AG04449 (cell line): ENCODE results near the gene ZBP1.

Source experiments
- CTCF ChIA-PET: fragments of 350-600 bp; formaldehyde crosslinking; extraction: SDS; loops from one replicate; lab custom pipeline; 2021; ENCODE audit warnings: antibody characterized with exemption; lab: Yijun Ruan, JAX
- POLR2A ChIA-PET: fragments of 400-600, 350-600 bp; formaldehyde crosslinking; extraction: SDS; loops from one replicate; lab custom pipeline; 2020; ENCODE audit warnings: antibody characterized with exemption, inconsistent platforms; lab: Yijun Ruan, JAX
- DNase-seq: peaks from one replicate; pipeline ENCODE4 v3.0.0-alpha.2; 2010; ENCODE audit warnings: low read depth, low spot score
- H3K4me3 ChIP-seq: 2 replicates; pipeline ENCODE4 v1.5.1; 2011; ENCODE audit warnings: low read depth, mild to moderate bottlenecking, control low read depth, low read length
- CTCF ChIP-seq: IDR thresholded peaks from one replicate; pipeline ENCODE4 v1.5.1; 2011; ENCODE audit warnings: mild to moderate bottlenecking, moderate library complexity, low read length, control low read depth, inconsistent platforms; ENCODE audit not compliant: insufficient read depth; ENCODE audit errors: missing control alignments

The ZBP1 gene

GRCh38 chr20:57561356-57562279 lies 58.6 kb downstream of the ZBP1 start:
- TF ChIP-seq CTCF: no peak
- DNase-seq: no peak
- no peak overlapping the region for H3K4me3 ChIP-seq
- ChIA-PET POLR2A (no interaction called here), CTCF (interaction anchor here (0.7 to 1.0 kb wide), 3 partner anchors 11 to 66 kb away, joined by 3 to 4 read pairs (median 3); no protein-coding TSS in a partner anchor)

- DNase-seq: no peak
- ChIA-PET POLR2A (no interaction called here), CTCF (interaction anchor here (0.9 kb wide), 1 partner anchor 44 kb away, joined by 4 read pairs; no protein-coding TSS in a partner anchor)
Measured at GRCh38 chr20:57560554-57561355, 59.5 kb downstream of the ZBP1 start, which contains the start of gene PCK1. Gene PCK1, plus strand, starts transcription at chr20:57561110. Its CDS starts 302 bp downstream, at chr20:57561412.

GRCh38 chr20:57559658-57560553 lies 60.3 kb downstream of the ZBP1 start:
- H3K4me3 ChIP-seq: no peak overlapping the region
- ChIA-PET POLR2A (no interaction called here), CTCF (no interaction called here)
- no peak for DNase-seq
- no peak for TF ChIP-seq CTCF

More at GRCh38 chr20:57560554-57561355, 59.5 kb downstream of the ZBP1 start, which contains the start of gene PCK1:
- H3K4me3 ChIP-seq: no peak within 1 kb of the TSS
- no peak for TF ChIP-seq CTCF

- TF ChIP-seq CTCF: no peak
- no peak overlapping the region for H3K4me3 ChIP-seq
- ChIA-PET POLR2A (no interaction called here), CTCF (no interaction called here)
- no peak for DNase-seq
Measured at GRCh38 chr20:57559289-57559634, 61.0 kb downstream of the ZBP1 start.

- H3K4me3 ChIP-seq: no peak overlapping the region
- no peak for TF ChIP-seq CTCF
- no peak for DNase-seq
- POLR2A ChIA-PET: no interaction called here
- CTCF ChIA-PET: no interaction called here
Measured at GRCh38 chr20:57558614-57559288, 61.5 kb downstream of the ZBP1 start.
